Measurements from ENCODE around the gene FIGNL2. TPM values are rescaled to one million over a fixed set of nuclear protein-coding genes. Genes with fewer than 3 reads are reported as not detected.

The FIGNL2 gene
- total RNA-seq, 1 experiment from 2014 or later = 0.27 TPM

- DNase-seq (ENCODE audit: low read depth, low spot score) = no peak
Observed at GRCh38 chr12:51863363-51863932, 14.9 kb upstream of the FIGNL2 start.

More at GRCh38 chr12:51863363-51863932, 14.9 kb upstream of the FIGNL2 start:
- Histone ChIP-seq H3K9me3 (ENCODE audit: control insufficient read depth in 1 of 2, insufficient read depth in 1 of 2, low read depth in 1 of 2, low read length in 2 of 2) (no peaks in the 10 kb centered on the region), H3K27ac (ENCODE audit: low read depth, low read length) (no peak overlapping the region), H3K27me3 (ENCODE audit: insufficient read depth, low read length) (no peaks in the 10 kb centered on the region), H3K4me3 (replicated peaks in 1 of 2; ENCODE audit: low read depth in 1 of 2, low read length in 2 of 2) (no peak overlapping the region), H3K9me2 (ENCODE audit: insufficient read depth) (no peaks in the 10 kb centered on the region), H4K20me1 (ENCODE audit: insufficient read depth) (no peaks in the 10 kb centered on the region), H2AFZ (ENCODE audit: low read depth, low read length, poor library complexity, severe bottlenecking) (no peak overlapping the region), H3K9ac (ENCODE audit: low read length) (no peak overlapping the region), H3K4me2 (ENCODE audit: low read length) (no peak overlapping the region), H3K36me3 (ENCODE audit: control insufficient read depth in 1 of 2, insufficient read depth in 2 of 2, low read length in 2 of 2) (no peaks in the 10 kb centered on the region), H3K4me1 (ENCODE audit: control insufficient read depth in 1 of 2, insufficient read depth in 2 of 2, low read length in 2 of 2) (peaks cover 0 to 6% of the 10 kb centered on the region in 2 experiments; a peak in 1 of 4 replicates), H3K79me2 (ENCODE audit: insufficient read depth, low read length) (no peaks in the 10 kb centered on the region)
- ATAC-seq = no peak
- TF ChIP-seq CTCF (IDR thresholded peaks at IDR 0.05 in 2 of 3, conservative IDR thresholded peaks at IDR 0.05 in 1 of 3; ENCODE audit: borderline replicate concordance in 1 of 3, insufficient read depth in 1 of 3, low read depth in 2 of 3, low read length in 2 of 3) (no peak), TCF7L2 (IDR thresholded peaks at IDR 0.05; ENCODE audit: borderline replicate concordance, extremely low read depth, insufficient read depth, insufficient read length) (no peak), MAX (IDR thresholded peaks at IDR 0.05) (no peak), ATF3 (IDR thresholded peaks at IDR 0.05) (no peak)
- ChIA-PET RAD21 (ENCODE audit: low non-redundant PET in 1 of 2, low total read pairs in 2 of 2, uncharacterized antibody in 2 of 2, unreplicated experiment in 2 of 2) (no interaction called here), POLR2A (no interaction called here), CTCF (no interaction called here)
- BruUV-seq (replicated peaks) = no TSS peak
- intact Hi-C loops (cut with micrococcal nuclease) = no loop called here
